ENCODE data around the gene LNX1.

- TF ChIP-seq CTCF (IDR thresholded peaks at IDR 0.05) (no peak), POLR2A (IDR thresholded peaks at IDR 0.05) (no peak), EP300 (IDR thresholded peaks at IDR 0.05) (no peak)
Observed at GRCh38 chr4:53476232-53477037, 114.9 kb downstream of the LNX1 start.
